OCI-LY1 (cell line): ENCODE measurements around the gene PPP1R7.

Experiments used
- EZH2 ChIP-seq: fragments of 200-600 bp; sonication (generic), shearing (Covaris generic); IDR thresholded peaks from 2 replicates; pipeline ENCODE4 v1.8.0; 2017; ENCODE audit warnings: borderline replicate concordance, mixed run types, mild to moderate bottlenecking, antibody characterized with exemption, low read length, moderate library complexity, mixed read lengths
- TF ChIP-seq, protein P1 (sequence below): fragments of 200-600 bp; sonication (generic), shearing (Covaris generic); IDR thresholded peaks from 2 replicates; pipeline ENCODE4 v1.5.1; 2017; ENCODE audit warnings: mild to moderate bottlenecking, antibody characterized with exemption, low read length, moderate library complexity, mixed read lengths

DNA sequence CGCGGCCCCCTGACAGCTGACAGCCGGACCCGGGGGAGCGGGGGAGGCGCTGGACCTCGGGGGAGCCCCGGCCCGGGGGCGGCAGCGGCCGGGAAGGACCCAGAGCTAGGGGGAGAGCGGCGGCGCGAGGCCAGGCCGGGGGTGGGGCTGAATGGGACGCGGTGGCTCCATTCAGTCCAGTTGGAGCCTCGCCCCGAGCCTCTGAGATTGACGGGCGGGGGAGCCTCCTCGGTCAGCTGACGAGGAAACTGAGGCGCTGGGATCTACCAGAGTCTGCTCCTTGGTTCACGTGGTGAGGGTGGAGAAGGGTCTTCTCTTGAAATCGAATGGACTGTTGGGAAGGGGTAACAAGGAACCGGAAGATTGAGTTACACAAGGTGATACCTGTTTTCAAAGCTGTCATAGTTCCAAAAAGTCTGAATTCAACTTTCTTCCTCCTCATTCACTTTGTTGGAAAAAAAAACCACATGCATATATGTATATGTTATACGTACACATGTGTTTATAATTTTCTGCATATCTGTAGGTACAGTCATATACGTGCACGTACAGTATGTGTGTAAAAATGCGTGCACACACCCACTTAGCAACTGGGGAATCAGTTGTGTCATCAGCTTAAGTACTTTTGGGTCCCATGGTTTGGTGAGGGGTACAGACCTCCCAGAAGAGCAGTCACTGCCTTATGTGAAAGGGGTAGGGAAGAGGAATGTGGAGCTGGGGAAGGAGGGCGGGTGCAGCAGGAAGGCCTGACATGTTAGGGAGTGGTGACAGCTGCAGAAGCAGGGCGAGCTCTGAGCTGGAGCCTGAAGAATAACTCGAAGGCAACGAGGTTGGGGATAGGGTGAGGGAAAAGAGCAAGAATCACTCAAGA lies 628 bp downstream of the PPP1R7 start:
- TF ChIP-seq, protein P1, sequence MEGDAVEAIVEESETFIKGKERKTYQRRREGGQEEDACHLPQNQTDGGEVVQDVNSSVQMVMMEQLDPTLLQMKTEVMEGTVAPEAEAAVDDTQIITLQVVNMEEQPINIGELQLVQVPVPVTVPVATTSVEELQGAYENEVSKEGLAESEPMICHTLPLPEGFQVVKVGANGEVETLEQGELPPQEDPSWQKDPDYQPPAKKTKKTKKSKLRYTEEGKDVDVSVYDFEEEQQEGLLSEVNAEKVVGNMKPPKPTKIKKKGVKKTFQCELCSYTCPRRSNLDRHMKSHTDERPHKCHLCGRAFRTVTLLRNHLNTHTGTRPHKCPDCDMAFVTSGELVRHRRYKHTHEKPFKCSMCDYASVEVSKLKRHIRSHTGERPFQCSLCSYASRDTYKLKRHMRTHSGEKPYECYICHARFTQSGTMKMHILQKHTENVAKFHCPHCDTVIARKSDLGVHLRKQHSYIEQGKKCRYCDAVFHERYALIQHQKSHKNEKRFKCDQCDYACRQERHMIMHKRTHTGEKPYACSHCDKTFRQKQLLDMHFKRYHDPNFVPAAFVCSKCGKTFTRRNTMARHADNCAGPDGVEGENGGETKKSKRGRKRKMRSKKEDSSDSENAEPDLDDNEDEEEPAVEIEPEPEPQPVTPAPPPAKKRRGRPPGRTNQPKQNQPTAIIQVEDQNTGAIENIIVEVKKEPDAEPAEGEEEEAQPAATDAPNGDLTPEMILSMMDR, result no peak
- TF ChIP-seq EZH2, result no peak
